Transverse colon (tissue), 4 donors: Measurements from ENCODE around the gene RAD51D. TPM values are rescaled to one million over a fixed set of nuclear protein-coding genes. Genes with fewer than 3 reads are reported as not detected.

Source experiments
- DNase-seq: peaks from one replicate; pipeline ENCODE4 v3.0.0-alpha.2; 2019
- H3K27ac ChIP-seq, 4 donors: fragments of 200-600 bp; sonication (generic); 2 replicates each; pipeline ENCODE4 v1.5.1; 2016 to 2018; ENCODE audit warnings: inconsistent platforms in 4 of 4
- H3K27me3 ChIP-seq: fragments of 200-600 bp; sonication (generic); 2 replicates; pipeline ENCODE4 v1.5.1; 2017; ENCODE audit warnings: inconsistent platforms
- H3K36me3 ChIP-seq, 4 donors: fragments of 200-600 bp; sonication (generic); 2 replicates each; pipeline ENCODE4 v1.5.1; 2017 to 2019; ENCODE audit warnings: inconsistent platforms in 4 of 4
- H3K4me1 ChIP-seq, 4 donors: fragments of 200-600 bp; sonication (generic); 2 replicates each; pipeline ENCODE4 v1.5.1; 2017 to 2020; ENCODE audit warnings: inconsistent platforms in 4 of 4
- H3K4me3 ChIP-seq, 4 donors: fragments of 200-600 bp; sonication (generic); 1 replicate in 1 of 4; 2 replicates in 3 of 4; pipeline versions ENCODE4 v1.5.1 to v1.6.1; 2017 to 2019; ENCODE audit warnings: inconsistent platforms in 4 of 4
- H3K9me3 ChIP-seq, 2 donors: fragments of 200-600 bp; sonication (generic); 2 replicates each; pipeline ENCODE4 v1.5.1; 2017 to 2019; ENCODE audit warnings: inconsistent platforms in 2 of 2
- CTCF ChIP-seq, 5 experiments: fragments of 200-600 bp in 3 of 5; fragments of 450-650 bp in 2 of 5; sonication (generic) in 3 of 5; IDR thresholded peaks; 1 replicate in 2 of 5; 2 replicates in 3 of 5; pipeline ENCODE4 v1.5.1; 2016 to 2017; ENCODE audit warnings: antibody characterized with exemption in 5 of 5, inconsistent platforms in 3 of 5, mild to moderate bottlenecking in 2 of 5, moderate library complexity in 1 of 5
- EP300 ChIP-seq: sonication (generic); formaldehyde crosslinking; IDR thresholded peaks from one replicate; pipeline ENCODE4 v1.6.1; 2017; ENCODE audit warnings: antibody characterized with exemption, low read depth
- POLR2A ChIP-seq: fragments of 450-650 bp; IDR thresholded peaks from one replicate; pipeline ENCODE4 v1.6.1; 2016; ENCODE audit warnings: antibody characterized with exemption, mild to moderate bottlenecking, moderate library complexity
- POLR2AphosphoS5 ChIP-seq, 3 donors: sonication (generic); formaldehyde crosslinking; IDR thresholded peaks; one replicate each; pipeline ENCODE4 v1.6.1; 2016; ENCODE audit warnings: antibody characterized with exemption in 3 of 3
- WGBS, 2 donors: methylation state at CpG; one replicate each; pipeline ENCODE4 v1.1.5; 2018; ENCODE audit warnings: low coverage in 1 of 2; 5-methylcytosine and 5-hydroxymethylcytosine counted together
- in situ Hi-C, 4 donors: fragments of 200-750 bp; cut with MboI; loops; one replicate each; pipeline versions ENCODE4 v1.15.0 to v1.15.1; 2017; ENCODE audit warnings: low sequenced_read_pairs in 3 of 4, low pct_ligation_motif_present in 1 of 4, low pct_unique_long_range_greater_than_20kb in 1 of 4
- intact Hi-C: fragments of 100-400 bp; cut with DNase I; formaldehyde crosslinking; loops from one replicate; pipeline ENCODE4 v1.15.1; 2023; ENCODE audit warnings: low total_unique reads
- total RNA-seq, 4 donors: library from RNA; depleted of rRNA; stranded (reverse); fragments of >200 nt; gene quantifications; one replicate each; pipeline ENCODE4 v1.1.0, GENCODE V29; 2016

RAD51D gene
- total RNA-seq, 4 donors from 2014 or later, result 5.6 to 60.3 (median 7.8) TPM

GRCh38 chr17:35164716-35165115, 45.1 kb upstream of the RAD51D start:
- in situ Hi-C loops (loop anchor here in 3 of 4 donors (10.0 to 25.0 kb wide), 3 partner anchors 370 to 573 kb away; partner anchors contain the start of genes SLFN12L (in 3 of the 3) and RASL10B (in 1 of the 3)), intact Hi-C loops (no loop called here)
- 73 to 80% methylated on average over 1 to 5 of the region's 5 CpGs for WGBS, 2 donors
- no peak for DNase-seq
- Histone ChIP-seq H3K4me1 (no peaks in the 10 kb centered on the region), H3K27ac (no peak overlapping the region), H3K36me3 (no peaks in the 10 kb centered on the region), H3K9me3 (no peaks in the 10 kb centered on the region), H3K4me3 (no peak overlapping the region), H3K27me3 (no peaks in the 10 kb centered on the region)
- TF ChIP-seq POLR2AphosphoS5 (IDR thresholded peaks at IDR 0.05), result no peak
- no peak for TF ChIP-seq CTCF (IDR thresholded peaks at IDR 0.05)
- no peak for TF ChIP-seq POLR2A
- TF ChIP-seq EP300, result no peak

GRCh38 chr17:35163886-35164285, 44.2 kb upstream of the RAD51D start:
- Histone ChIP-seq H3K4me1 (no peaks in the 10 kb centered on the region), H3K4me3 (no peak overlapping the region), H3K36me3 (no peaks in the 10 kb centered on the region), H3K27me3 (no peaks in the 10 kb centered on the region), H3K9me3 (no peaks in the 10 kb centered on the region), H3K27ac (no peak overlapping the region)
- DNase-seq, result no peak
- intact Hi-C loops (no loop called here), in situ Hi-C loops (loop anchor here in 3 of 4 donors (10.0 to 25.0 kb wide), 3 partner anchors 371 to 573 kb away; partner anchors contain the start of genes SLFN12L (in 3 of the 3) and RASL10B (in 1 of the 3))
- 94% methylated on average over 7 of the region's 7 CpGs; no CpG with 5 or more reads in 1 of the 2 donors for WGBS, 2 donors
- TF ChIP-seq CTCF (IDR thresholded peaks at IDR 0.05) (no peak), POLR2AphosphoS5 (IDR thresholded peaks at IDR 0.05) (no peak), EP300 (no peak), POLR2A (no peak)

GRCh38 chr17:35162755-35163154, 43.1 kb upstream of the RAD51D start:
- intact Hi-C loops (no loop called here), in situ Hi-C loops (loop anchor here in 3 of 4 donors (10.0 to 25.0 kb wide), 3 partner anchors 372 to 575 kb away; partner anchors contain the start of genes SLFN12L (in 3 of the 3) and RASL10B (in 1 of the 3))
- H3K27ac ChIP-seq, result no peak overlapping the region
- H3K4me3 ChIP-seq, result no peak overlapping the region
- no peak for DNase-seq
- no peaks in the 10 kb centered on the region for H3K9me3 ChIP-seq
- no peaks in the 10 kb centered on the region for H3K4me1 ChIP-seq
- WGBS, 2 donors, result 83 to 87% methylated on average over 3 to 4 of the region's 4 CpGs
- H3K36me3 ChIP-seq, result no peaks in the 10 kb centered on the region
- no peaks in the 10 kb centered on the region for H3K27me3 ChIP-seq
- TF ChIP-seq POLR2A (no peak), POLR2AphosphoS5 (IDR thresholded peaks at IDR 0.05) (no peak), EP300 (no peak), CTCF (IDR thresholded peaks at IDR 0.05) (no peak)

- Histone ChIP-seq H3K4me1 (no peaks in the 10 kb centered on the region), H3K27ac (peak overlapping the region in 1 of 4 donors; percentile 6), H3K36me3 (no peaks in the 10 kb centered on the region), H3K9me3 (no peaks in the 10 kb centered on the region), H3K27me3 (no peaks in the 10 kb centered on the region), H3K4me3 (no peak overlapping the region)
- DNase-seq, result no peak
- no peak for TF ChIP-seq CTCF (IDR thresholded peaks at IDR 0.05)
- TF ChIP-seq POLR2A, result no peak
- no peak for TF ChIP-seq POLR2AphosphoS5 (IDR thresholded peaks at IDR 0.05)
- TF ChIP-seq EP300, result no peak
- intact Hi-C loops, result no loop called here
- in situ Hi-C loops, result loop anchor here in 3 of 4 donors (10.0 to 25.0 kb wide), 3 partner anchors 373 to 576 kb away; partner anchors contain the start of genes SLFN12L (in 3 of the 3) and RASL10B (in 1 of the 3)
- 69% methylated on average over 3 of the region's 3 CpGs; no CpG with 5 or more reads in 1 of the 2 donors for WGBS, 2 donors
Measured at GRCh38 chr17:35161281-35161761, 41.7 kb upstream of the RAD51D start.
